GM23338 (cell line): ENCODE measurements around the gene CD40LG.

Experiments
- CREB1 ChIP-seq: fragments of 250-450 bp; sonication (Bioruptor Pico); IDR thresholded peaks from 2 replicates; pipeline ENCODE4 v1.5.0; 2020; ENCODE audit warnings: low read depth, mild to moderate bottlenecking, moderate library complexity
- EZH2 ChIP-seq: fragments of 200-600 bp; sonication (generic); IDR thresholded peaks from one replicate; pipeline ENCODE4 v1.8.0; 2017; ENCODE audit warnings: antibody characterized with exemption, mild to moderate bottlenecking, low read depth; ENCODE audit not compliant: unreplicated experiment
- EZH2phosphoT487 ChIP-seq: fragments of 200-600 bp; sonication (generic); IDR thresholded peaks from one replicate; pipeline ENCODE4 v1.8.1; 2018; ENCODE audit warnings: antibody characterized with exemption; ENCODE audit not compliant: unreplicated experiment
- JUNB ChIP-seq: IDR thresholded peaks from one replicate; pipeline ENCODE4 v1.6.1; 2016; ENCODE audit warnings: antibody characterized with exemption; ENCODE audit not compliant: unreplicated experiment
- NANOG ChIP-seq: IDR thresholded peaks from 2 replicates; pipeline ENCODE4 v1.6.1; 2016; ENCODE audit warnings: antibody characterized with exemption, borderline replicate concordance
- POLR2AphosphoS5 ChIP-seq: IDR thresholded peaks from 2 replicates; pipeline ENCODE4 v1.6.1; 2016; ENCODE audit warnings: antibody characterized with exemption, low read depth
- STAT1 ChIP-seq: IDR thresholded peaks from one replicate; pipeline ENCODE4 v1.6.1; 2016; ENCODE audit warnings: antibody characterized with exemption; ENCODE audit not compliant: unreplicated experiment
- TF ChIP-seq, protein P1 (sequence below), 2 experiments: fragments of 200-600 bp in 1 of 2; sonication (generic) in 1 of 2; conservative IDR thresholded peaks; 2 replicates each; pipeline versions ENCODE4 v1.5.1 to v1.6.1; 2016 to 2017; ENCODE audit warnings: antibody characterized with exemption in 2 of 2, low read depth in 2 of 2, mild to moderate bottlenecking in 2 of 2, moderate library complexity in 1 of 2
- TF ChIP-seq, protein P2 (sequence below): IDR thresholded peaks from one replicate; pipeline ENCODE4 v1.6.1; 2018; ENCODE audit warnings: antibody characterized with exemption; ENCODE audit not compliant: unreplicated experiment
- TF ChIP-seq, protein P3 (sequence below): fragments of 250-450 bp; sonication (Bioruptor Pico); IDR thresholded peaks from 2 replicates; pipeline ENCODE4 v1.5.0; 2020; ENCODE audit warnings: mild to moderate bottlenecking, moderate library complexity
- TF ChIP-seq, protein P4 (sequence below): IDR thresholded peaks from 2 replicates; pipeline ENCODE4 v1.6.1; 2016; ENCODE audit warnings: antibody characterized with exemption

DNA sequence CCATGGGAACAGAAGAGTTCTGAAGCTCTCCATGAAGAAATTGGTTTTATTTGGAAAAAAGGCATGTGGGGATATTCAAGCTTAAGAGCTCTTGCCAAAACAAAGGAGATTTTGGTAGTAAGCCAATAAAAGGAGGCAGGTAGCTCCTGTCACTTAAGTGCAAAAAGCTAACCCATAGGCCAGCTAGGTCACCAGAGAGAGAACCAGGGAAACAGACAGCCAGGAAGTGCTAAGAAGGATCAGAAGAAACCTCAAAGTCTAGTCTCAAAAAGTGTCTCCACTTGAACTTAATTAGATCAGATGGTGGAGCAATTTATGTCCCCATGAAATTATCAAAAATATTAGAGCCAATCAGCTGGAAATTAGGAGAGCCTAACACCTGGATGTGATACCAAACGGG is 49.2 kb downstream of the CD40LG start:
- TF ChIP-seq, protein P1, sequence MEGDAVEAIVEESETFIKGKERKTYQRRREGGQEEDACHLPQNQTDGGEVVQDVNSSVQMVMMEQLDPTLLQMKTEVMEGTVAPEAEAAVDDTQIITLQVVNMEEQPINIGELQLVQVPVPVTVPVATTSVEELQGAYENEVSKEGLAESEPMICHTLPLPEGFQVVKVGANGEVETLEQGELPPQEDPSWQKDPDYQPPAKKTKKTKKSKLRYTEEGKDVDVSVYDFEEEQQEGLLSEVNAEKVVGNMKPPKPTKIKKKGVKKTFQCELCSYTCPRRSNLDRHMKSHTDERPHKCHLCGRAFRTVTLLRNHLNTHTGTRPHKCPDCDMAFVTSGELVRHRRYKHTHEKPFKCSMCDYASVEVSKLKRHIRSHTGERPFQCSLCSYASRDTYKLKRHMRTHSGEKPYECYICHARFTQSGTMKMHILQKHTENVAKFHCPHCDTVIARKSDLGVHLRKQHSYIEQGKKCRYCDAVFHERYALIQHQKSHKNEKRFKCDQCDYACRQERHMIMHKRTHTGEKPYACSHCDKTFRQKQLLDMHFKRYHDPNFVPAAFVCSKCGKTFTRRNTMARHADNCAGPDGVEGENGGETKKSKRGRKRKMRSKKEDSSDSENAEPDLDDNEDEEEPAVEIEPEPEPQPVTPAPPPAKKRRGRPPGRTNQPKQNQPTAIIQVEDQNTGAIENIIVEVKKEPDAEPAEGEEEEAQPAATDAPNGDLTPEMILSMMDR (conservative IDR thresholded peaks at IDR 0.05; ENCODE audit: low read depth in 2 of 2) = no peak
- TF ChIP-seq EZH2 = no peak
- TF ChIP-seq EZH2phosphoT487 = no peak
- TF ChIP-seq, protein P2, sequence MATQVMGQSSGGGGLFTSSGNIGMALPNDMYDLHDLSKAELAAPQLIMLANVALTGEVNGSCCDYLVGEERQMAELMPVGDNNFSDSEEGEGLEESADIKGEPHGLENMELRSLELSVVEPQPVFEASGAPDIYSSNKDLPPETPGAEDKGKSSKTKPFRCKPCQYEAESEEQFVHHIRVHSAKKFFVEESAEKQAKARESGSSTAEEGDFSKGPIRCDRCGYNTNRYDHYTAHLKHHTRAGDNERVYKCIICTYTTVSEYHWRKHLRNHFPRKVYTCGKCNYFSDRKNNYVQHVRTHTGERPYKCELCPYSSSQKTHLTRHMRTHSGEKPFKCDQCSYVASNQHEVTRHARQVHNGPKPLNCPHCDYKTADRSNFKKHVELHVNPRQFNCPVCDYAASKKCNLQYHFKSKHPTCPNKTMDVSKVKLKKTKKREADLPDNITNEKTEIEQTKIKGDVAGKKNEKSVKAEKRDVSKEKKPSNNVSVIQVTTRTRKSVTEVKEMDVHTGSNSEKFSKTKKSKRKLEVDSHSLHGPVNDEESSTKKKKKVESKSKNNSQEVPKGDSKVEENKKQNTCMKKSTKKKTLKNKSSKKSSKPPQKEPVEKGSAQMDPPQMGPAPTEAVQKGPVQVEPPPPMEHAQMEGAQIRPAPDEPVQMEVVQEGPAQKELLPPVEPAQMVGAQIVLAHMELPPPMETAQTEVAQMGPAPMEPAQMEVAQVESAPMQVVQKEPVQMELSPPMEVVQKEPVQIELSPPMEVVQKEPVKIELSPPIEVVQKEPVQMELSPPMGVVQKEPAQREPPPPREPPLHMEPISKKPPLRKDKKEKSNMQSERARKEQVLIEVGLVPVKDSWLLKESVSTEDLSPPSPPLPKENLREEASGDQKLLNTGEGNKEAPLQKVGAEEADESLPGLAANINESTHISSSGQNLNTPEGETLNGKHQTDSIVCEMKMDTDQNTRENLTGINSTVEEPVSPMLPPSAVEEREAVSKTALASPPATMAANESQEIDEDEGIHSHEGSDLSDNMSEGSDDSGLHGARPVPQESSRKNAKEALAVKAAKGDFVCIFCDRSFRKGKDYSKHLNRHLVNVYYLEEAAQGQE = no peak
- TF ChIP-seq POLR2AphosphoS5 = no peak
- TF ChIP-seq CREB1 (CRISPR knock-in tag) = no peak
- TF ChIP-seq, protein P3, sequence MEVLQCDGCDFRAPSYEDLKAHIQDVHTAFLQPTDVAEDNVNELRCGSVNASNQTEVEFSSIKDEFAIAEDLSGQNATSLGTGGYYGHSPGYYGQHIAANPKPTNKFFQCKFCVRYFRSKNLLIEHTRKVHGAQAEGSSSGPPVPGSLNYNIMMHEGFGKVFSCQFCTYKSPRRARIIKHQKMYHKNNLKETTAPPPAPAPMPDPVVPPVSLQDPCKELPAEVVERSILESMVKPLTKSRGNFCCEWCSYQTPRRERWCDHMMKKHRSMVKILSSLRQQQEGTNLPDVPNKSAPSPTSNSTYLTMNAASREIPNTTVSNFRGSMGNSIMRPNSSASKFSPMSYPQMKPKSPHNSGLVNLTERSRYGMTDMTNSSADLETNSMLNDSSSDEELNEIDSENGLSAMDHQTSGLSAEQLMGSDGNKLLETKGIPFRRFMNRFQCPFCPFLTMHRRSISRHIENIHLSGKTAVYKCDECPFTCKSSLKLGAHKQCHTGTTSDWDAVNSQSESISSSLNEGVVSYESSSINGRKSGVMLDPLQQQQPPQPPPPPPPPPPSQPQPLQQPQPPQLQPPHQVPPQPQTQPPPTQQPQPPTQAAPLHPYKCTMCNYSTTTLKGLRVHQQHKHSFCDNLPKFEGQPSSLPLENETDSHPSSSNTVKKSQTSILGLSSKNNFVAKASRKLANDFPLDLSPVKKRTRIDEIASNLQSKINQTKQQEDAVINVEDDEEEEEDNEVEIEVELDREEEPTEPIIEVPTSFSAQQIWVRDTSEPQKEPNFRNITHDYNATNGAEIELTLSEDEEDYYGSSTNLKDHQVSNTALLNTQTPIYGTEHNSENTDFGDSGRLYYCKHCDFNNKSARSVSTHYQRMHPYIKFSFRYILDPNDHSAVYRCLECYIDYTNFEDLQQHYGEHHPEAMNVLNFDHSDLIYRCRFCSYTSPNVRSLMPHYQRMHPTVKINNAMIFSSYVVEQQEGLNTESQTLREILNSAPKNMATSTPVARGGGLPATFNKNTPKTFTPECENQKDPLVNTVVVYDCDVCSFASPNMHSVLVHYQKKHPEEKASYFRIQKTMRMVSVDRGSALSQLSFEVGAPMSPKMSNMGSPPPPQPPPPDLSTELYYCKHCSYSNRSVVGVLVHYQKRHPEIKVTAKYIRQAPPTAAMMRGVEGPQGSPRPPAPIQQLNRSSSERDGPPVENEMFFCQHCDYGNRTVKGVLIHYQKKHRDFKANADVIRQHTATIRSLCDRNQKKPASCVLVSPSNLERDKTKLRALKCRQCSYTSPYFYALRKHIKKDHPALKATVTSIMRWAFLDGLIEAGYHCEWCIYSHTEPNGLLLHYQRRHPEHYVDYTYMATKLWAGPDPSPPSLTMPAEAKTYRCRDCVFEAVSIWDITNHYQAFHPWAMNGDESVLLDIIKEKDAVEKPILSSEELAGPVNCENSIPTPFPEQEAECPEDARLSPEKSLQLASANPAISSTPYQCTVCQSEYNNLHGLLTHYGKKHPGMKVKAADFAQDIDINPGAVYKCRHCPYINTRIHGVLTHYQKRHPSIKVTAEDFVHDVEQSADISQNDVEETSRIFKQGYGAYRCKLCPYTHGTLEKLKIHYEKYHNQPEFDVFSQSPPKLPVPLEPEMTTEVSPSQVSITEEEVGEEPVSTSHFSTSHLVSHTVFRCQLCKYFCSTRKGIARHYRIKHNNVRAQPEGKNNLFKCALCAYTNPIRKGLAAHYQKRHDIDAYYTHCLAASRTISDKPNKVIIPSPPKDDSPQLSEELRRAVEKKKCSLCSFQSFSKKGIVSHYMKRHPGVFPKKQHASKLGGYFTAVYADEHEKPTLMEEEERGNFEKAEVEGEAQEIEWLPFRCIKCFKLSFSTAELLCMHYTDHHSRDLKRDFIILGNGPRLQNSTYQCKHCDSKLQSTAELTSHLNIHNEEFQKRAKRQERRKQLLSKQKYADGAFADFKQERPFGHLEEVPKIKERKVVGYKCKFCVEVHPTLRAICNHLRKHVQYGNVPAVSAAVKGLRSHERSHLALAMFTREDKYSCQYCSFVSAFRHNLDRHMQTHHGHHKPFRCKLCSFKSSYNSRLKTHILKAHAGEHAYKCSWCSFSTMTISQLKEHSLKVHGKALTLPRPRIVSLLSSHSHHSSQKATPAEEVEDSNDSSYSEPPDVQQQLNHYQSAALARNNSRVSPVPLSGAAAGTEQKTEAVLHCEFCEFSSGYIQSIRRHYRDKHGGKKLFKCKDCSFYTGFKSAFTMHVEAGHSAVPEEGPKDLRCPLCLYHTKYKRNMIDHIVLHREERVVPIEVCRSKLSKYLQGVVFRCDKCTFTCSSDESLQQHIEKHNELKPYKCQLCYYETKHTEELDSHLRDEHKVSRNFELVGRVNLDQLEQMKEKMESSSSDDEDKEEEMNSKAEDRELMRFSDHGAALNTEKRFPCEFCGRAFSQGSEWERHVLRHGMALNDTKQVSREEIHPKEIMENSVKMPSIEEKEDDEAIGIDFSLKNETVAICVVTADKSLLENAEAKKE (CRISPR knock-in tag) = no peak
- no peak for TF ChIP-seq JUNB
- TF ChIP-seq, protein P4, sequence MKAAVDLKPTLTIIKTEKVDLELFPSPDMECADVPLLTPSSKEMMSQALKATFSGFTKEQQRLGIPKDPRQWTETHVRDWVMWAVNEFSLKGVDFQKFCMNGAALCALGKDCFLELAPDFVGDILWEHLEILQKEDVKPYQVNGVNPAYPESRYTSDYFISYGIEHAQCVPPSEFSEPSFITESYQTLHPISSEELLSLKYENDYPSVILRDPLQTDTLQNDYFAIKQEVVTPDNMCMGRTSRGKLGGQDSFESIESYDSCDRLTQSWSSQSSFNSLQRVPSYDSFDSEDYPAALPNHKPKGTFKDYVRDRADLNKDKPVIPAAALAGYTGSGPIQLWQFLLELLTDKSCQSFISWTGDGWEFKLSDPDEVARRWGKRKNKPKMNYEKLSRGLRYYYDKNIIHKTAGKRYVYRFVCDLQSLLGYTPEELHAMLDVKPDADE = no peak
- no peak for TF ChIP-seq STAT1
- no peak for TF ChIP-seq NANOG
